RKO (cell line): ENCODE results near the gene OR2S2.
"Not testable (repeated sequence)": the region's sequence is repeated elsewhere in the genome, so short reads cannot be mapped to it uniquely, and the experiment has no call there.

Experiments
- DNase-seq: peaks from one replicate; pipeline ENCODE4 v3.0.0-alpha.2; 2016; ENCODE audit warnings: low spot score

The OR2S2 gene

GRCh38 chr9:35958104-35958837 lies at the start of gene OR2S2:
TSS of gene OR2S2 (minus strand) at chr9:35958154. CDS start at chr9:35958098, 56 bp downstream.
- no peak for DNase-seq

- no peak for DNase-seq
These were observed 49.4 kb upstream of the OR2S2 start for GRCh38 chr9:36007316-36007708.

GRCh38 chr9:36006549-36007315 lies 48.8 kb upstream of the OR2S2 start:
- no peak for DNase-seq

- no peak for DNase-seq
These were observed 47.9 kb upstream of the OR2S2 start for GRCh38 chr9:36005891-36006290.

- DNase-seq = no peak
These were observed 40.4 kb upstream of the OR2S2 start for GRCh38 chr9:35998333-35998732.

- not testable (repeated sequence) for DNase-seq
These were observed 39.1 kb upstream of the OR2S2 start for GRCh38 chr9:35997016-35997415.

GRCh38 chr9:35996358-35996970 lies 38.5 kb upstream of the OR2S2 start:
- no peak for DNase-seq

GRCh38 chr9:35994959-35995358 lies 37.0 kb upstream of the OR2S2 start:
- no peak for DNase-seq

GRCh38 chr9:35993976-35994720 lies 36.2 kb upstream of the OR2S2 start:
- no peak for DNase-seq

- not testable (repeated sequence) for DNase-seq
These were observed 35.2 kb upstream of the OR2S2 start for GRCh38 chr9:35993136-35993535.

GRCh38 chr9:35990155-35990554 lies 32.2 kb upstream of the OR2S2 start:
- no peak for DNase-seq

GRCh38 chr9:35984021-35984420 lies 26.1 kb upstream of the OR2S2 start:
- no peak for DNase-seq

GRCh38 chr9:35981699-35982098 lies 23.7 kb upstream of the OR2S2 start:
- no peak for DNase-seq

GRCh38 chr9:35980289-35981011 lies 22.5 kb upstream of the OR2S2 start:
- DNase-seq = no peak

- no peak for DNase-seq
These were observed 20.8 kb upstream of the OR2S2 start for GRCh38 chr9:35978792-35979191.

- no peak for DNase-seq
These were observed 18.8 kb upstream of the OR2S2 start for GRCh38 chr9:35976726-35977125.

- no peak for DNase-seq
These were observed 16.8 kb upstream of the OR2S2 start for GRCh38 chr9:35974800-35975199.

- no peak for DNase-seq
These were observed 14.1 kb upstream of the OR2S2 start for GRCh38 chr9:35972093-35972492.

GRCh38 chr9:35967042-35967441 lies 9.1 kb upstream of the OR2S2 start:
- DNase-seq = no peak

- no peak for DNase-seq
These were observed 8.5 kb upstream of the OR2S2 start for GRCh38 chr9:35966433-35966832.

GRCh38 chr9:35965011-35965410 lies 7.1 kb upstream of the OR2S2 start:
- DNase-seq = no peak
